Measurements from ENCODE around the gene ANLN. TPM values are rescaled to one million over a fixed set of nuclear protein-coding genes. Genes with fewer than 3 reads are reported as not detected.
"Not testable (repeated sequence)": the region's sequence is repeated elsewhere in the genome, so short reads cannot be mapped to it uniquely, and the experiment has no call there.

ANLN gene
- total RNA-seq, 1 experiment from 2014 or later, result 274 TPM

GRCh38 chr7:36491317-36491716 lies 101.7 kb downstream of the ANLN start:
- H3K36me3 Mint-ChIP-seq (ENCODE audit: insufficient read depth, unreplicated experiment), result no peaks in the 10 kb centered on the region

GRCh38 chr7:36496576-36496975 lies 106.9 kb downstream of the ANLN start:
- CTCF ChIA-PET, result no interaction called here
- no TSS peak for BruUV-seq (replicated peaks)
- intact Hi-C loops (cut with micrococcal nuclease; ENCODE audit: unreplicated experiment), result no loop called here
- Mint-ChIP-seq H3K36me3 (ENCODE audit: insufficient read depth, unreplicated experiment) (no peaks in the 10 kb centered on the region), H3K4me3 (ENCODE audit: low read depth, unreplicated experiment) (no peak overlapping the region), H3K27me3 (ENCODE audit: unreplicated experiment) (no peaks in the 10 kb centered on the region), H3K27ac (ENCODE audit: unreplicated experiment) (no peak overlapping the region), H3K9me3 (ENCODE audit: low read depth, unreplicated experiment) (no peaks in the 10 kb centered on the region), H3K4me1 (ENCODE audit: low read depth, unreplicated experiment) (no peaks in the 10 kb centered on the region)
- TF ChIP-seq CTCF (IDR thresholded peaks at IDR 0.05; ENCODE audit: unreplicated experiment), result no peak
- DNase-seq, result no peak

More at GRCh38 chr7:36491317-36491716, 101.7 kb downstream of the ANLN start:
- intact Hi-C loops (cut with micrococcal nuclease; ENCODE audit: unreplicated experiment), result no loop called here
- no peak for TF ChIP-seq CTCF (IDR thresholded peaks at IDR 0.05; ENCODE audit: unreplicated experiment)
- CTCF ChIA-PET, result interaction anchor here (1.6 kb wide), 1 partner anchor 179 kb away, joined by 8 read pairs; no protein-coding TSS in a partner anchor
- H3K4me1 Mint-ChIP-seq (ENCODE audit: low read depth, unreplicated experiment), result no peaks in the 10 kb centered on the region
- no TSS peak for BruUV-seq (replicated peaks)
- H3K9me3 Mint-ChIP-seq (ENCODE audit: low read depth, unreplicated experiment), result no peaks in the 10 kb centered on the region
- DNase-seq, result no peak
- H3K27me3 Mint-ChIP-seq (ENCODE audit: unreplicated experiment), result no peaks in the 10 kb centered on the region
- no peak overlapping the region for H3K27ac Mint-ChIP-seq (ENCODE audit: unreplicated experiment)
- H3K4me3 Mint-ChIP-seq (ENCODE audit: low read depth, unreplicated experiment), result no peak overlapping the region

- intact Hi-C loops (cut with micrococcal nuclease; ENCODE audit: unreplicated experiment); BruUV-seq (replicated peaks): not testable (repeated sequence)
Measured at GRCh38 chr7:36497176-36497575, 107.5 kb downstream of the ANLN start.

GRCh38 chr7:36497775-36498174 lies 108.1 kb downstream of the ANLN start:
- no peak for TF ChIP-seq CTCF (IDR thresholded peaks at IDR 0.05; ENCODE audit: unreplicated experiment)
- Mint-ChIP-seq H3K36me3 (ENCODE audit: insufficient read depth, unreplicated experiment) (no peaks in the 10 kb centered on the region), H3K4me3 (ENCODE audit: low read depth, unreplicated experiment) (no peak overlapping the region), H3K27me3 (ENCODE audit: unreplicated experiment) (no peaks in the 10 kb centered on the region), H3K4me1 (ENCODE audit: low read depth, unreplicated experiment) (no peaks in the 10 kb centered on the region), H3K27ac (ENCODE audit: unreplicated experiment) (no peak overlapping the region), H3K9me3 (ENCODE audit: low read depth, unreplicated experiment) (no peaks in the 10 kb centered on the region)
- CTCF ChIA-PET, result interaction anchor here (0.7 kb wide), 1 partner anchor 56 kb away, joined by 3 read pairs; no protein-coding TSS in a partner anchor
- no TSS peak for BruUV-seq (replicated peaks)
- intact Hi-C loops (cut with micrococcal nuclease; ENCODE audit: unreplicated experiment), result no loop called here
- DNase-seq, result no peak

More at GRCh38 chr7:36497176-36497575, 107.5 kb downstream of the ANLN start:
- H3K9me3 Mint-ChIP-seq (ENCODE audit: low read depth, unreplicated experiment); H3K4me3 Mint-ChIP-seq (ENCODE audit: low read depth, unreplicated experiment); H3K4me1 Mint-ChIP-seq (ENCODE audit: low read depth, unreplicated experiment); H3K27me3 Mint-ChIP-seq (ENCODE audit: unreplicated experiment); H3K27ac Mint-ChIP-seq (ENCODE audit: unreplicated experiment); DNase-seq; H3K36me3 Mint-ChIP-seq (ENCODE audit: insufficient read depth, unreplicated experiment): not testable (repeated sequence)
- CTCF ChIA-PET, result interaction anchor here (0.7 kb wide), 1 partner anchor 55 kb away, joined by 3 read pairs; no protein-coding TSS in a partner anchor

Other genes starting within 250 kb of the ANLN start
- gene EEPD1, start 236.6 kb upstream of the ANLN start, total RNA-seq (2022), result 48.8 and 55.5 TPM in 2 replicates